Mammary epithelial cell (primary cell): ENCODE measurements around the gene LRP6.

Experiments used
- CTCF ChIP-seq, 2 donors: IDR thresholded peaks in 1 of 2; conservative IDR thresholded peaks in 1 of 2; 2 replicates each; pipeline ENCODE4 v1.5.1; 2011 to 2012; ENCODE audit warnings: inconsistent platforms in 2 of 2, low read length in 2 of 2, mild to moderate bottlenecking in 2 of 2, control low read depth in 1 of 2, low read depth in 1 of 2; ENCODE audit not compliant: insufficient read depth in 1 of 2; ENCODE audit errors: extremely low read depth in 1 of 2
- EZH2 ChIP-seq: IDR thresholded peaks from 2 replicates; pipeline ENCODE4 v1.6.1; 2012; ENCODE audit warnings: low read length, inconsistent platforms, borderline replicate concordance

GRCh38 chr12:12197128-12197527, 69.7 kb downstream of the LRP6 start:
- TF ChIP-seq CTCF (conservative IDR thresholded peaks at IDR 0.05 in 1 of 2, IDR thresholded peaks at IDR 0.05 in 1 of 2; ENCODE audit: extremely low read depth in 1 of 2, insufficient read depth in 1 of 2, low read depth in 1 of 2, low read length in 2 of 2) (no peak), EZH2 (no peak)
